Activated CD4-positive, alpha-beta T cell treated with anti-CD3 and anti-CD28 coated beads for 24 hours (primary cell): ENCODE measurements around the gene DBX2.
"Not testable (repeated sequence)": the region's sequence is repeated elsewhere in the genome, so short reads cannot be mapped to it uniquely, and the experiment has no call there.

Experiments used
- DNase-seq, 2 donors: peaks; one replicate each; pipeline ENCODE4 v3.0.0-alpha.2; 2020; ENCODE audit warnings: low read depth in 2 of 2

Gene DBX2

GRCh38 chr12:45050751-45051571, at the start of gene DBX2:
Gene DBX2 (minus strand): TSS chr12:45051099. CDS start chr12:45050927, 172 bp downstream.
- no peak for DNase-seq

- no peak for DNase-seq
Observed at GRCh38 chr12:45098766-45099165, 47.9 kb upstream of the DBX2 start.

GRCh38 chr12:45095417-45095816, 44.5 kb upstream of the DBX2 start:
- DNase-seq, result not testable (repeated sequence)

- no peak for DNase-seq
Observed at GRCh38 chr12:45093051-45093450, 42.2 kb upstream of the DBX2 start.

- DNase-seq, result no peak
Observed at GRCh38 chr12:45089411-45090075, 38.6 kb upstream of the DBX2 start.

GRCh38 chr12:45088608-45089007, 37.7 kb upstream of the DBX2 start:
- DNase-seq, result no peak

- not testable (repeated sequence) for DNase-seq
Observed at GRCh38 chr12:45084248-45084647, 33.3 kb upstream of the DBX2 start.

GRCh38 chr12:45077251-45077650, 26.4 kb upstream of the DBX2 start:
- no peak for DNase-seq

GRCh38 chr12:45076417-45077026, 25.6 kb upstream of the DBX2 start:
- no peak for DNase-seq

GRCh38 chr12:45075587-45076282, 24.8 kb upstream of the DBX2 start:
- DNase-seq, result no peak

- no peak for DNase-seq
Observed at GRCh38 chr12:45065125-45065626, 14.3 kb upstream of the DBX2 start.

- no peak for DNase-seq
Observed at GRCh38 chr12:45060976-45061375, 10.1 kb upstream of the DBX2 start.

GRCh38 chr12:45051572-45052125, 750 bp upstream of the DBX2 start:
- no peak for DNase-seq

GRCh38 chr12:45049912-45050750, 768 bp downstream of the DBX2 start:
- no peak for DNase-seq

GRCh38 chr12:45042599-45042998, 8.3 kb downstream of the DBX2 start:
- no peak for DNase-seq

GRCh38 chr12:45040977-45041376, 9.9 kb downstream of the DBX2 start:
- no peak for DNase-seq

- DNase-seq, result no peak
Observed at GRCh38 chr12:45039757-45040156, 11.1 kb downstream of the DBX2 start.

GRCh38 chr12:45034861-45035265, 16.0 kb downstream of the DBX2 start:
- no peak for DNase-seq

- no peak for DNase-seq
Observed at GRCh38 chr12:45017916-45018315, 33.0 kb downstream of the DBX2 start.

GRCh38 chr12:45014396-45014795, 36.5 kb downstream of the DBX2 start:
- no peak for DNase-seq

- no peak for DNase-seq
Observed at GRCh38 chr12:45012749-45013148, 38.1 kb downstream of the DBX2 start.
